Amniotic epithelial cell (primary cell): ENCODE results near the gene RGS9.

Source experiments
- DNase-seq: peaks from one replicate; pipeline ENCODE4 v3.0.0-alpha.2; 2010; ENCODE audit warnings: low read depth

Gene RGS9

GRCh38 chr17:65183736-65184135 is 46.6 kb downstream of the RGS9 start:
- DNase-seq, result peak; percentile 54

GRCh38 chr17:65184235-65184959 is 47.2 kb downstream of the RGS9 start:
- no peak for DNase-seq

GRCh38 chr17:65185062-65185461 is 47.9 kb downstream of the RGS9 start:
- no peak for DNase-seq

GRCh38 chr17:65185668-65186382 is 48.7 kb downstream of the RGS9 start:
- no peak for DNase-seq

GRCh38 chr17:65190467-65191097 is 53.4 kb downstream of the RGS9 start:
- DNase-seq, result peak; percentile 31

GRCh38 chr17:65191811-65192740 is 54.9 kb downstream of the RGS9 start:
- DNase-seq, result peak; percentile 59

- DNase-seq, result no peak
Measured at GRCh38 chr17:65193305-65193704, 56.1 kb downstream of the RGS9 start.

GRCh38 chr17:65193716-65194293 is 56.6 kb downstream of the RGS9 start:
- no peak for DNase-seq

GRCh38 chr17:65194670-65195334 is 57.6 kb downstream of the RGS9 start:
- DNase-seq, result peak; percentile 13

- no peak for DNase-seq
Measured at GRCh38 chr17:65195716-65196115, 58.5 kb downstream of the RGS9 start.

GRCh38 chr17:65196617-65197016 is 59.4 kb downstream of the RGS9 start:
- no peak for DNase-seq

- DNase-seq, result no peak
Measured at GRCh38 chr17:65197201-65197600, 60.0 kb downstream of the RGS9 start.

- DNase-seq, result peak; percentile 62
Measured at GRCh38 chr17:65198653-65199382, 61.6 kb downstream of the RGS9 start.

- DNase-seq, result no peak
Measured at GRCh38 chr17:65201331-65201730, 64.2 kb downstream of the RGS9 start.

- DNase-seq, result no peak
Measured at GRCh38 chr17:65202844-65203571, 65.8 kb downstream of the RGS9 start.

GRCh38 chr17:65204001-65204400 is 66.8 kb downstream of the RGS9 start:
- DNase-seq, result no peak

GRCh38 chr17:65205655-65206054 is 68.5 kb downstream of the RGS9 start:
- no peak for DNase-seq

- peak; percentile 83 for DNase-seq
Measured at GRCh38 chr17:65207448-65207847, 70.3 kb downstream of the RGS9 start.

GRCh38 chr17:65208717-65209116 is 71.5 kb downstream of the RGS9 start:
- DNase-seq, result no peak

GRCh38 chr17:65218261-65218660 is 81.1 kb downstream of the RGS9 start:
- peak; percentile 76 for DNase-seq
